HepG2 (cell line): Measurements from ENCODE around the gene SLC16A3. TPM values are rescaled to one million over a fixed set of nuclear protein-coding genes. Genes with fewer than 3 reads are reported as not detected.

Experiments
- ARNTL ChIP-seq: sonication (generic); formaldehyde crosslinking; IDR thresholded peaks from 2 replicates; pipeline ENCODE4 v1.4.0; 2020; ENCODE audit warnings: mild to moderate bottlenecking, missing genetic modification reagents
- ATM ChIP-seq: fragments of 450-650 bp; IDR thresholded peaks from 2 replicates; pipeline ENCODE4 v1.7.1; 2017; ENCODE audit warnings: mild to moderate bottlenecking, borderline replicate concordance
- E2F2 ChIP-seq: sonication (generic); formaldehyde crosslinking; IDR thresholded peaks from 2 replicates; pipeline ENCODE4 v1.4.0; 2020; ENCODE audit warnings: missing genetic modification reagents, borderline replicate concordance
- JDP2 ChIP-seq: sonication (generic); formaldehyde crosslinking; IDR thresholded peaks from 2 replicates; pipeline ENCODE4 v1.8.1; 2022; ENCODE audit warnings: missing genetic modification reagents, borderline replicate concordance
- MAFF ChIP-seq: IDR thresholded peaks from 2 replicates; pipeline ENCODE4 v1.6.1; 2011; ENCODE audit warnings: low read depth, low read length, improper control_type of control experiment
- MYC ChIP-seq: sonication (generic); formaldehyde crosslinking; IDR thresholded peaks from 2 replicates; pipeline ENCODE4 v1.9.0; 2021; ENCODE audit warnings: missing genetic modification reagents, borderline replicate concordance
- NR3C1 ChIP-seq: sonication (generic); formaldehyde crosslinking; IDR thresholded peaks from 2 replicates; pipeline ENCODE4 v1.4.0; 2020; ENCODE audit warnings: missing genetic modification reagents
- PCBP2 ChIP-seq: fragments of 200-400 bp; formaldehyde crosslinking; optimal IDR thresholded peaks from 2 replicates; pipeline ENCODE3; 2018; ENCODE audit warnings: low read length, low read depth; ENCODE audit not compliant: poor library complexity, severe bottlenecking
- REPIN1 ChIP-seq: sonication (generic); formaldehyde crosslinking; IDR thresholded peaks from 2 replicates; pipeline ENCODE4 v1.8.0; 2022; ENCODE audit warnings: missing genetic modification reagents, low read depth, mild to moderate bottlenecking, borderline replicate concordance
- RXRB ChIP-seq: IDR thresholded peaks from 2 replicates; pipeline ENCODE4 v1.6.1; 2016; ENCODE audit warnings: borderline replicate concordance, missing genetic modification reagents, missing compliant biosample characterization
- SALL1 ChIP-seq: sonication (generic); formaldehyde crosslinking; IDR thresholded peaks from 2 replicates; pipeline ENCODE4 v1.8.0; 2022; ENCODE audit warnings: mild to moderate bottlenecking, missing genetic modification reagents
- SETDB1 ChIP-seq: sonication (generic); formaldehyde crosslinking; IDR thresholded peaks from 2 replicates; pipeline ENCODE4 v1.5.1; 2020; ENCODE audit warnings: missing genetic modification reagents, mild to moderate bottlenecking, borderline replicate concordance
- SUZ12 ChIP-seq: fragments of 150-350 bp; IDR thresholded peaks from 2 replicates; pipeline ENCODE4 v1.6.1; 2014; ENCODE audit warnings: low read depth, low read length
- ZFY ChIP-seq: sonication (generic); formaldehyde crosslinking; IDR thresholded peaks from 2 replicates; pipeline ENCODE4 v1.4.0; 2020; ENCODE audit warnings: missing genetic modification reagents
- ZMYM3 ChIP-seq: sonication (generic); formaldehyde crosslinking; IDR thresholded peaks from 2 replicates; pipeline ENCODE4 v1.5.1; 2020; ENCODE audit warnings: mild to moderate bottlenecking, missing genetic modification reagents
- ZNF138 ChIP-seq: sonication (generic); formaldehyde crosslinking; IDR thresholded peaks from 2 replicates; pipeline ENCODE4 v1.5.0; 2020; ENCODE audit warnings: mild to moderate bottlenecking, low read depth, missing genetic modification reagents
- ZNF317 ChIP-seq: sonication (generic); formaldehyde crosslinking; IDR thresholded peaks from 2 replicates; pipeline ENCODE4 v1.5.0; 2020; ENCODE audit warnings: mild to moderate bottlenecking, missing genetic modification reagents
- ZNF350 ChIP-seq: sonication (generic); formaldehyde crosslinking; IDR thresholded peaks from 2 replicates; pipeline ENCODE4 v1.4.0; 2020; ENCODE audit warnings: mild to moderate bottlenecking, low read depth, missing genetic modification reagents, borderline replicate concordance
- ZNF468 ChIP-seq: sonication (generic); formaldehyde crosslinking; IDR thresholded peaks from 2 replicates; pipeline ENCODE4 v1.8.0; 2022; ENCODE audit warnings: mild to moderate bottlenecking, moderate library complexity, missing genetic modification reagents
- polyA plus RNA-seq, 8 experiments: library from polyadenylated mRNA; depleted of rRNA in 3 of 8; stranded (reverse) in 7 of 8; unstranded in 1 of 8; fragments of >200 nt; fragmentation: Illumina TruSeq in 4 of 8; extraction: Trizol in 4 of 8; gene quantifications; 2 replicates each; pipeline versions ENCODE4 v1.2.1 to v1.2.3, GENCODE V29; 2011 to 2016; ENCODE audit warnings: low read depth in 4 of 8, missing spikeins in 1 of 8, mixed read lengths in 1 of 8; ENCODE audit not compliant: insufficient read depth in 1 of 8
- total RNA-seq, 5 experiments: library from RNA; depleted of rRNA; stranded (reverse); fragments of >200 nt; fragmentation: Illumina TruSeq; extraction: Trizol; gene quantifications; 2 replicates each; pipeline ENCODE4 v1.2.3, GENCODE V29; 2016; ENCODE audit warnings: low read depth in 1 of 5
- TF ChIP-seq, protein P1 (sequence below): sonication (generic); formaldehyde crosslinking; IDR thresholded peaks from 2 replicates; pipeline ENCODE4 v1.5.1; 2020; ENCODE audit warnings: mild to moderate bottlenecking, missing genetic modification reagents, moderate library complexity
- TF ChIP-seq, protein P2 (sequence below): sonication (generic); formaldehyde crosslinking; IDR thresholded peaks from 2 replicates; pipeline ENCODE4 v1.9.0; 2021; ENCODE audit warnings: missing genetic modification reagents, borderline replicate concordance
- TF ChIP-seq, protein P3 (sequence below): sonication (generic); formaldehyde crosslinking; IDR thresholded peaks from 2 replicates; pipeline ENCODE4 v1.4.0; 2020; ENCODE audit warnings: missing genetic modification reagents

The SLC16A3 gene
- total and polyA plus RNA-seq, 2 of the 13 experiments (the other 11 are each of a cell fraction or from before 2014, with no cell fraction given), result 242 to 349 TPM

DNA sequence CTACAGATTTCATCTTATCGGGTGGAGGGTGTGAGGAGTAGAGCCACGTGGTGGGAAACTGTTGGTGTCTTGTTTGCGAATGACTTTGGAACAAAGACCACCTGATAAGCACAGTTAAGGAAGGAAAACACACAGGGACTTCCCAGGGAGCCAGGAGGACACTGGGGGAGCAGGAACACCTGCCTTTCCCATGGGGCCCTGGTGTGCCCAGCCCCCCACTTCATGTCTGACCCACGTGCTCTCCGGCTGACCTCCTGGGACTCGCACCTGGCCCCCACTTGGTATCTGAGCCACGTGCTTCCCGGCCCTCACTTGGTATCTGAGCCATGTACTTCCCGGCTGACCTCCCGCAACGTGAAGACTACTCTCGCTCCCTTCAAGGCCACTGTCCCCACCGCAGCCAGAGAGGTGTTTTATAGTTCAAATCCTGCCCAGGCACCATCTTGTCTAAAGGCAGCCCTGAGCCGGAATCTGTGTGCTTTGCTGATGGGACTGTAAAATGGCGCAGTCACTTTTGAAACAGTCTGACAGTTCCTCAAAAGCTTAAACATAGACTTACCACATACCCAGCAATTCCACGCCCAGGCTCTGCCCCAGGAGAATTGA lies 50.0 kb downstream of the SLC16A3 start (continued):
- TF ChIP-seq MAFF (no peak), RXRB (no peak), ZMYM3 (CRISPR knock-in tag) (0 out of 2 replicates have a peak, but pooled peaks have one; percentile 21), SALL1 (CRISPR knock-in tag) (peak; percentile 62), PCBP2 (no peak), ZNF138 (CRISPR knock-in tag) (no peak), ARNTL (CRISPR knock-in tag) (peak; percentile 82), SETDB1 (CRISPR knock-in tag) (no peak), ZFY (CRISPR knock-in tag) (no peak), JDP2 (CRISPR knock-in tag) (no peak), ZNF468 (CRISPR knock-in tag) (no peak), MYC (CRISPR knock-in tag) (peak; percentile 51; the same call in 1 of the 2 replicates), REPIN1 (CRISPR knock-in tag) (no peak), E2F2 (CRISPR knock-in tag) (no peak), SUZ12 (no peak), ZNF317 (CRISPR knock-in tag) (0 out of 2 replicates have a peak, but pooled peaks have one; percentile 31), ZNF350 (0 out of 2 replicates have a peak, but pooled peaks have one; percentile 30), NR3C1 (CRISPR knock-in tag) (no peak), ATM (no peak)
- TF ChIP-seq, protein P1, sequence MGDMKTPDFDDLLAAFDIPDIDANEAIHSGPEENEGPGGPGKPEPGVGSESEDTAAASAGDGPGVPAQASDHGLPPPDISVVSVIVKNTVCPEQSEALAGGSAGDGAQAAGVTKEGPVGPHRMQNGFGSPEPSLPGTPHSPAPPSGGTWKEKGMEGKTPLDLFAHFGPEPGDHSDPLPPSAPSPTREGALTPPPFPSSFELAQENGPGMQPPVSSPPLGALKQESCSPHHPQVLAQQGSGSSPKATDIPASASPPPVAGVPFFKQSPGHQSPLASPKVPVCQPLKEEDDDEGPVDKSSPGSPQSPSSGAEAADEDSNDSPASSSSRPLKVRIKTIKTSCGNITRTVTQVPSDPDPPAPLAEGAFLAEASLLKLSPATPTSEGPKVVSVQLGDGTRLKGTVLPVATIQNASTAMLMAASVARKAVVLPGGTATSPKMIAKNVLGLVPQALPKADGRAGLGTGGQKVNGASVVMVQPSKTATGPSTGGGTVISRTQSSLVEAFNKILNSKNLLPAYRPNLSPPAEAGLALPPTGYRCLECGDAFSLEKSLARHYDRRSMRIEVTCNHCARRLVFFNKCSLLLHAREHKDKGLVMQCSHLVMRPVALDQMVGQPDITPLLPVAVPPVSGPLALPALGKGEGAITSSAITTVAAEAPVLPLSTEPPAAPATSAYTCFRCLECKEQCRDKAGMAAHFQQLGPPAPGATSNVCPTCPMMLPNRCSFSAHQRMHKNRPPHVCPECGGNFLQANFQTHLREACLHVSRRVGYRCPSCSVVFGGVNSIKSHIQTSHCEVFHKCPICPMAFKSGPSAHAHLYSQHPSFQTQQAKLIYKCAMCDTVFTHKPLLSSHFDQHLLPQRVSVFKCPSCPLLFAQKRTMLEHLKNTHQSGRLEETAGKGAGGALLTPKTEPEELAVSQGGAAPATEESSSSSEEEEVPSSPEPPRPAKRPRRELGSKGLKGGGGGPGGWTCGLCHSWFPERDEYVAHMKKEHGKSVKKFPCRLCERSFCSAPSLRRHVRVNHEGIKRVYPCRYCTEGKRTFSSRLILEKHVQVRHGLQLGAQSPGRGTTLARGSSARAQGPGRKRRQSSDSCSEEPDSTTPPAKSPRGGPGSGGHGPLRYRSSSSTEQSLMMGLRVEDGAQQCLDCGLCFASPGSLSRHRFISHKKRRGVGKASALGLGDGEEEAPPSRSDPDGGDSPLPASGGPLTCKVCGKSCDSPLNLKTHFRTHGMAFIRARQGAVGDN, result peak; percentile 83
- TF ChIP-seq, protein P2, sequence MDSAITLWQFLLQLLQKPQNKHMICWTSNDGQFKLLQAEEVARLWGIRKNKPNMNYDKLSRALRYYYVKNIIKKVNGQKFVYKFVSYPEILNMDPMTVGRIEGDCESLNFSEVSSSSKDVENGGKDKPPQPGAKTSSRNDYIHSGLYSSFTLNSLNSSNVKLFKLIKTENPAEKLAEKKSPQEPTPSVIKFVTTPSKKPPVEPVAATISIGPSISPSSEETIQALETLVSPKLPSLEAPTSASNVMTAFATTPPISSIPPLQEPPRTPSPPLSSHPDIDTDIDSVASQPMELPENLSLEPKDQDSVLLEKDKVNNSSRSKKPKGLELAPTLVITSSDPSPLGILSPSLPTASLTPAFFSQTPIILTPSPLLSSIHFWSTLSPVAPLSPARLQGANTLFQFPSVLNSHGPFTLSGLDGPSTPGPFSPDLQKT (CRISPR knock-in tag), result no peak
- TF ChIP-seq, protein P3, sequence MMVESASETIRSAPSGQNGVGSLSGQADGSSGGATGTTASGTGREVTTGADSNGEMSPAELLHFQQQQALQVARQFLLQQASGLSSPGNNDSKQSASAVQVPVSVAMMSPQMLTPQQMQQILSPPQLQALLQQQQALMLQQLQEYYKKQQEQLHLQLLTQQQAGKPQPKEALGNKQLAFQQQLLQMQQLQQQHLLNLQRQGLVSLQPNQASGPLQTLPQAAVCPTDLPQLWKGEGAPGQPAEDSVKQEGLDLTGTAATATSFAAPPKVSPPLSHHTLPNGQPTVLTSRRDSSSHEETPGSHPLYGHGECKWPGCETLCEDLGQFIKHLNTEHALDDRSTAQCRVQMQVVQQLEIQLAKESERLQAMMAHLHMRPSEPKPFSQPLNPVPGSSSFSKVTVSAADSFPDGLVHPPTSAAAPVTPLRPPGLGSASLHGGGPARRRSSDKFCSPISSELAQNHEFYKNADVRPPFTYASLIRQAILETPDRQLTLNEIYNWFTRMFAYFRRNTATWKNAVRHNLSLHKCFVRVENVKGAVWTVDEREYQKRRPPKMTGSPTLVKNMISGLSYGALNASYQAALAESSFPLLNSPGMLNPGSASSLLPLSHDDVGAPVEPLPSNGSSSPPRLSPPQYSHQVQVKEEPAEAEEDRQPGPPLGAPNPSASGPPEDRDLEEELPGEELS (CRISPR knock-in tag), result no peak
